MM.1S (cell line): Measurements from ENCODE around the gene NDNF.
A peak's percentile ranks its signal among the peaks of the same experiment; 100 is the strongest.

Experiments
- DNase-seq: peaks from one replicate; pipeline ENCODE4 v3.0.0-alpha.2; 2015
- H2AFZ ChIP-seq: fragments of 300-600 bp; sonication (generic); 2 replicates; pipeline ENCODE4 v1.6.0; 2016; ENCODE audit warnings: antibody characterized with exemption, low read length
- H3F3A ChIP-seq: fragments of 300-600 bp; sonication (generic); 2 replicates; pipeline ENCODE4 v1.6.1; 2016; ENCODE audit warnings: mild to moderate bottlenecking, antibody characterized with exemption, low read length, moderate library complexity, mixed read lengths; ENCODE audit not compliant: insufficient read depth
- H3K27ac ChIP-seq: fragments of 300-600 bp; sonication (generic); 2 replicates; pipeline ENCODE4 v1.5.1; 2016; ENCODE audit warnings: mild to moderate bottlenecking, low read length
- H3K27me3 ChIP-seq: fragments of 300-600 bp; sonication (generic); replicated peaks from 2 replicates; pipeline ENCODE4 v1.6.0; 2016; ENCODE audit warnings: low read length; ENCODE audit not compliant: insufficient read depth
- H3K36me3 ChIP-seq: fragments of 300-600 bp; sonication (generic); replicated peaks from 2 replicates; pipeline ENCODE4 v1.6.1; 2016; ENCODE audit warnings: mild to moderate bottlenecking, low read length, mixed read lengths; ENCODE audit not compliant: insufficient read depth
- H3K4me1 ChIP-seq: fragments of 300-600 bp; sonication (generic); 2 replicates; pipeline ENCODE4 v1.6.1; 2016; ENCODE audit warnings: low read length, mixed read lengths
- H3K4me2 ChIP-seq: fragments of 300-600 bp; sonication (generic); 2 replicates; pipeline ENCODE4 v1.6.0; 2016; ENCODE audit warnings: low read depth, low read length
- H3K4me3 ChIP-seq: fragments of 300-600 bp; sonication (generic); 2 replicates; pipeline ENCODE4 v1.5.1; 2016; ENCODE audit warnings: low read length, mixed read lengths
- H3K79me2 ChIP-seq: fragments of 300-600 bp; sonication (generic); 2 replicates; pipeline ENCODE4 v1.6.1; 2016; ENCODE audit warnings: mixed run types, low read length, mixed read lengths
- H3K9ac ChIP-seq: fragments of 300-600 bp; sonication (generic); 2 replicates; pipeline ENCODE4 v1.6.1; 2016; ENCODE audit warnings: low read length, mixed read lengths
- H3K9me2 ChIP-seq: fragments of 300-600 bp; sonication (generic); replicated peaks from 2 replicates; pipeline ENCODE4 v1.6.1; 2016; ENCODE audit warnings: mild to moderate bottlenecking, low read length, mixed read lengths; ENCODE audit not compliant: insufficient read depth
- H3K9me3 ChIP-seq: fragments of 300-600 bp; sonication (generic); replicated peaks from 2 replicates; pipeline ENCODE4 v1.6.1; 2016; ENCODE audit warnings: mild to moderate bottlenecking, low read length, mixed read lengths; ENCODE audit not compliant: insufficient read depth
- H4K20me1 ChIP-seq: fragments of 300-600 bp; sonication (generic); 2 replicates; pipeline ENCODE4 v1.6.1; 2016; ENCODE audit warnings: mild to moderate bottlenecking, low read length, moderate library complexity, mixed read lengths; ENCODE audit not compliant: insufficient read depth
- EZH2 ChIP-seq: fragments of 300-600 bp; sonication (generic); optimal IDR thresholded peaks from 2 replicates; pipeline ENCODE3; 2017; ENCODE audit warnings: low read depth, mild to moderate bottlenecking, antibody characterized with exemption, low read length, mixed read lengths
- EZH2phosphoT487 ChIP-seq: fragments of 300-600 bp; sonication (generic); IDR thresholded peaks from 2 replicates; pipeline ENCODE4 v1.6.1; 2018; ENCODE audit warnings: antibody characterized with exemption, low read length
- TF ChIP-seq, protein P1 (sequence below): fragments of 300-600 bp; sonication (generic); IDR thresholded peaks from 2 replicates; pipeline ENCODE4 v1.5.1; 2016; ENCODE audit warnings: antibody characterized with exemption, low read length, mixed read lengths

NDNF gene

DNA sequence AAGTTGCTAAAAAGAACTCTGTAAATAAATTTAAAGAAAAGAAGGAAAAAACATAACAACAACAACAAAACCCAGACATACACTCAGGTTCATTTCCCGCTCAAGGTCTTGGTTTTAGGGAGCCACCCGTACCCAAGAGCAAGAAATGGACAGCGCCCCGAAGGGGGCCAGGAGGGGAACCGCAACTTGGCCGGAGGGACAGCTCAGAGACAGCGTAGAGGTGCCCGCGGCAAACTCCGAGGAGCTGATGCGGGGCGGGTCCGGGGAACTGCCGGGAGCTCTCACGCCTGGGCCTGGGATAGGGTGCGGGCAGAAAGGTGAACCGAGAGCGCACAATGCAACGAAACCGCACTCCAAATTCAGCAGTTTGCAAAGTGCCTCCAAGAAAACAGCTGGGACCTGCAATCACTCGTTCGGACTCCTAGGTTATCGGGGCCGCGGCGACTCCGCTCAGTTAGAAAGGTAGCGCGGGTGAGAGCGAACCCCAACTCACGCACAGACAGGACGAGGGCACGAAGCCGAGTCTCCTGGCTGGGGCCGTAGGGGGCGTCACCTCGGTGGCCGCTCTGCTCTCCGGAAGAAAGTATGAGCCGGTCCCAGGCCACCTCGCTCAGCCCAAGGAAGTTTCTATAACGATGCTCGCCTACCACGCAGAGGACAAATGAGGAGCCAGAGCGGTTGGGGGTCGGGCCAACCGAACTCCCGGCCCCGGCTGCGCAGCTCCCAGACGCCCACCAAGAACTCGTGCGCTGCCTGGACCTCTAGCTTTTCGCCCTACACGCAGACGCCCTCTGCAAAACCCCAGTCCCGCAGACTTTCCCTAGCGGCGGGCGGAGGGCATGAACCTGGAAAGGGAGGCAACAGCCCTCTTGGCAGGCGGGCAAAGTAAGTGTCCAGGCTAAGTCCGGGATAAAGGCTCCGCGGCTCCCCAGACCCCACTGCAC, 1.4 kb downstream of the NDNF start:
- Histone ChIP-seq H3K4me2 (peak overlapping the region; percentile 67), H4K20me1 (no peaks in the 10 kb centered on the region), H3K9ac (peak overlapping the region; percentile 86), H3K79me2 (peaks cover 61% of the 10 kb centered on the region), H3K4me1 (peaks cover 26% of the 10 kb centered on the region; the same call in 1 of the 2 replicates), H3F3A (peaks cover 45% of the 10 kb centered on the region), H3K9me3 (no peaks in the 10 kb centered on the region), H3K27me3 (no peaks in the 10 kb centered on the region), H3K4me3 (peak overlapping the region; percentile 94), H3K9me2 (no peaks in the 10 kb centered on the region), H3K27ac (peak overlapping the region; percentile 86; the same call in 1 of the 2 replicates), H2AFZ (peak overlapping the region; percentile 84), H3K36me3 (no peaks in the 10 kb centered on the region; the same call in 1 of the 2 replicates)
- no peak for TF ChIP-seq EZH2phosphoT487
- TF ChIP-seq, protein P1, sequence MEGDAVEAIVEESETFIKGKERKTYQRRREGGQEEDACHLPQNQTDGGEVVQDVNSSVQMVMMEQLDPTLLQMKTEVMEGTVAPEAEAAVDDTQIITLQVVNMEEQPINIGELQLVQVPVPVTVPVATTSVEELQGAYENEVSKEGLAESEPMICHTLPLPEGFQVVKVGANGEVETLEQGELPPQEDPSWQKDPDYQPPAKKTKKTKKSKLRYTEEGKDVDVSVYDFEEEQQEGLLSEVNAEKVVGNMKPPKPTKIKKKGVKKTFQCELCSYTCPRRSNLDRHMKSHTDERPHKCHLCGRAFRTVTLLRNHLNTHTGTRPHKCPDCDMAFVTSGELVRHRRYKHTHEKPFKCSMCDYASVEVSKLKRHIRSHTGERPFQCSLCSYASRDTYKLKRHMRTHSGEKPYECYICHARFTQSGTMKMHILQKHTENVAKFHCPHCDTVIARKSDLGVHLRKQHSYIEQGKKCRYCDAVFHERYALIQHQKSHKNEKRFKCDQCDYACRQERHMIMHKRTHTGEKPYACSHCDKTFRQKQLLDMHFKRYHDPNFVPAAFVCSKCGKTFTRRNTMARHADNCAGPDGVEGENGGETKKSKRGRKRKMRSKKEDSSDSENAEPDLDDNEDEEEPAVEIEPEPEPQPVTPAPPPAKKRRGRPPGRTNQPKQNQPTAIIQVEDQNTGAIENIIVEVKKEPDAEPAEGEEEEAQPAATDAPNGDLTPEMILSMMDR, result peak; percentile 55
- DNase-seq, result peak; percentile 78

DNA sequence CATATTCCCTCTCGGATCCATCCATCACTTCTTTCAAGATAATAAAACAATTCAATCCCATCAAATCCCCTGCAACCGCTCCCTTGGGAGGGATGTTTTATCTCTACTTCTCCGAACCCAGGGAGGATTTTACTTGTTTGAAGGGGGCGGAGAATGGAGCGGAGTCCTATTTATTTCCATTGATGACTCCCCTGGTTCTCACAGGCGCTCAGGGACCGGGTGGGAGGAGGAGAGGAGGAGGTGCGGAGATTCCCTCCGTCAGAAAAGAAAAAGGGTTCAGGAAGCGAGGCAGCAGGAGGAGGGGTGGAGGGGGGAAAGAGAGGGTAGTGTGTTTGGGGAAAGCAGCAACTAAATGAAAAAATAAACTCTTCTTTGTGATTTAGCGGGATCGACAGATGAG, 2.1 kb downstream of the NDNF start:
- peak overlapping the region; percentile 86 for H3K9ac ChIP-seq
- peak overlapping the region; percentile 84 for H2AFZ ChIP-seq
- peak overlapping the region; percentile 94 for H3K4me3 ChIP-seq
- DNase-seq, result no peak
- no peaks in the 10 kb centered on the region; the same call in 1 of the 2 replicates for H3K36me3 ChIP-seq
- peak overlapping the region; percentile 86; the same call in 1 of the 2 replicates for H3K27ac ChIP-seq
- peak overlapping the region; percentile 67 for H3K4me2 ChIP-seq
- peaks cover 64% of the 10 kb centered on the region for H3K79me2 ChIP-seq
- no peaks in the 10 kb centered on the region for H3K9me3 ChIP-seq
- H3K4me1 ChIP-seq, result peaks cover 26% of the 10 kb centered on the region; the same call in 1 of the 2 replicates
- no peaks in the 10 kb centered on the region for H3K27me3 ChIP-seq
- no peaks in the 10 kb centered on the region for H3K9me2 ChIP-seq
- H3F3A ChIP-seq, result peaks cover 45% of the 10 kb centered on the region
- TF ChIP-seq EZH2phosphoT487 (no peak), EZH2 (no peak)
- TF ChIP-seq, protein P1, result no peak
- no peaks in the 10 kb centered on the region for H4K20me1 ChIP-seq

DNA sequence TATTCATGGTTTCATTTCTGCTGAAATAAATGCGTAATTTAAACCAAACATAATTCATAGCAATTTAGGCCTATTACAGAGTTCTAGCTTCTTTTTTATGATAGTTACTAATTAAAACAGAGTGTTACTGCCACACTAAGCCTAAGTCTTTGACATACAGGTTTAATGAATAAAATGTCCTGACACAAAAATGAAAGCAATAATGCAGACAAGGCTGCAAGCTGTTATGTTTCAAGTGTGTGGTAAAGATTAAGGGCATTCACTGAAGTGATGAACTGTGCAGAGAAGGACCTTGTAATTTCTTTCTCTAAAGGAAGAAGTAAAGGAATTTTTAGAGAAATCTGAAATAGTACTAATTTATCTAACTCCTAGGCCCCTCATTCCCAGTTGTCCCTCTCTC, 2.9 kb downstream of the NDNF start:
- Histone ChIP-seq H3K27me3 (no peaks in the 10 kb centered on the region), H3K4me1 (peaks cover 25% of the 10 kb centered on the region; the same call in 1 of the 2 replicates), H2AFZ (no peak overlapping the region), H3K79me2 (peaks cover 70% of the 10 kb centered on the region), H4K20me1 (no peaks in the 10 kb centered on the region), H3K9me3 (no peaks in the 10 kb centered on the region), H3K36me3 (no peaks in the 10 kb centered on the region; the same call in 1 of the 2 replicates), H3K9ac (peak overlapping the region; percentile 86; the same call in 1 of the 2 replicates), H3F3A (peaks cover 45% of the 10 kb centered on the region), H3K4me2 (peak overlapping the region; percentile 67), H3K9me2 (no peaks in the 10 kb centered on the region), H3K27ac (peak overlapping the region; percentile 86; the same call in 1 of the 2 replicates), H3K4me3 (peak overlapping the region; percentile 94)
- TF ChIP-seq EZH2phosphoT487 (no peak), EZH2 (no peak)
- TF ChIP-seq, protein P1, result no peak
- peak; percentile 66 for DNase-seq
